Endothelial cell of umbilical vein (primary cell): ENCODE results near the gene MINAR1. TPM values are rescaled to one million over a fixed set of nuclear protein-coding genes. Genes with fewer than 3 reads are reported as not detected.

Experiments
- BruUV-seq: library from RNA; stranded (reverse); fragments of 400-500 nt; replicated peaks from 2 replicates; lab custom pipeline; 2021; lab: Mats Ljungman, UMichigan
- CTCF ChIA-PET: fragments of 300-600, 350-600 bp; sonication (Branson Sonifier 250); formaldehyde crosslinking; loops from one replicate; lab custom pipeline; 2021; ENCODE audit warnings: antibody characterized with exemption, inconsistent platforms; lab: Charles Lee
- POLR2A ChIA-PET: fragments of 300-600, 350-600 bp; sonication (Branson Sonifier 250); formaldehyde crosslinking; loops from one replicate; lab custom pipeline; 2021; ENCODE audit warnings: antibody characterized with exemption, inconsistent platforms; lab: Charles Lee
- DNase-seq: peaks from one replicate; pipeline ENCODE4 v3.0.0-alpha.2; 2011; ENCODE audit warnings: low read depth, low spot score
- FAIRE-seq: peaks from 2 replicates; lab custom pipeline; 2011; peaks lifted over from hg19 to GRCh38; lab: Jason Lieb, UNC
- H2AFZ ChIP-seq: 2 replicates; pipeline ENCODE4 v1.6.0; 2012; ENCODE audit warnings: low read depth, low read length, control low read depth, inconsistent platforms
- H3K27ac ChIP-seq: 2 replicates; pipeline ENCODE4 v1.5.1; 2011; ENCODE audit warnings: low read depth, mild to moderate bottlenecking, control low read depth, low read length, moderate library complexity; ENCODE audit not compliant: insufficient read depth
- H3K27me3 ChIP-seq, 2 experiments: 2 replicates each; pipeline versions ENCODE4 v1.6.0 to v1.6.1; 2011; ENCODE audit warnings: low read length in 2 of 2, mixed read lengths in 1 of 2; ENCODE audit not compliant: control insufficient read depth in 2 of 2, insufficient read depth in 2 of 2
- H3K36me3 ChIP-seq, 2 experiments: 2 replicates in 1 of 2; 3 replicates in 1 of 2; pipeline ENCODE4 v1.5.1; 2011; ENCODE audit warnings: low read length in 2 of 2, mild to moderate bottlenecking in 1 of 2, moderate library complexity in 1 of 2; ENCODE audit not compliant: control insufficient read depth in 2 of 2, insufficient read depth in 2 of 2; ENCODE audit errors: extremely low read depth in 1 of 2
- H3K4me1 ChIP-seq: 3 replicates; pipeline ENCODE4 v1.5.1; 2011; ENCODE audit warnings: mild to moderate bottlenecking, low read length; ENCODE audit not compliant: control insufficient read depth, insufficient read depth; ENCODE audit errors: extremely low read depth
- H3K4me2 ChIP-seq: 2 replicates; pipeline ENCODE4 v1.6.1; 2011; ENCODE audit warnings: low read length, control low read depth, mixed read lengths; ENCODE audit not compliant: insufficient read depth
- H3K4me3 ChIP-seq, 3 experiments: fragments of 200-600 bp in 1 of 3; sonication (generic), shearing (Covaris generic) in 1 of 3; replicated peaks in 1 of 3; 2 replicates each; pipeline ENCODE4 v1.5.1; 2011 to 2016; ENCODE audit warnings: control low read depth in 3 of 3, low read length in 3 of 3, mild to moderate bottlenecking in 2 of 3, inconsistent platforms in 1 of 3, low read depth in 1 of 3, moderate library complexity in 1 of 3; ENCODE audit not compliant: insufficient read depth in 1 of 3
- H3K79me2 ChIP-seq: 2 replicates; pipeline ENCODE4 v1.6.0; 2012; ENCODE audit warnings: low read length, inconsistent platforms; ENCODE audit not compliant: control insufficient read depth, insufficient read depth
- H3K9ac ChIP-seq: replicated peaks from 2 replicates; pipeline ENCODE3; 2011; ENCODE audit warnings: low read length, control low read depth; ENCODE audit not compliant: insufficient read depth; ENCODE audit errors: extremely low read depth
- H3K9me1 ChIP-seq: replicated peaks from 3 replicates; pipeline ENCODE4 v1.6.0; 2011; ENCODE audit warnings: mild to moderate bottlenecking, low read length; ENCODE audit not compliant: control insufficient read depth, insufficient read depth; ENCODE audit errors: extremely low read depth
- H3K9me3 ChIP-seq: replicated peaks from 2 replicates; pipeline ENCODE4 v1.5.1; 2012; ENCODE audit warnings: low read length, inconsistent platforms; ENCODE audit not compliant: control insufficient read depth, insufficient read depth
- H4K20me1 ChIP-seq: replicated peaks from 2 replicates; pipeline ENCODE3; 2011; ENCODE audit warnings: mild to moderate bottlenecking, low read length; ENCODE audit not compliant: control insufficient read depth, insufficient read depth; ENCODE audit errors: extremely low read depth
- EZH2 ChIP-seq: IDR thresholded peaks from 2 replicates; pipeline ENCODE4 v1.6.1; 2012; ENCODE audit warnings: borderline replicate concordance, low read depth, mild to moderate bottlenecking, moderate library complexity, low read length, inconsistent platforms; ENCODE audit not compliant: severe bottlenecking
- FOS ChIP-seq: IDR thresholded peaks from 2 replicates; pipeline ENCODE4 v1.6.1; 2011; ENCODE audit warnings: mild to moderate bottlenecking, low read length, moderate library complexity, borderline replicate concordance; ENCODE audit not compliant: insufficient read depth
- GATA2 ChIP-seq: IDR thresholded peaks from 2 replicates; pipeline ENCODE4 v1.7.0; 2011; ENCODE audit warnings: low read depth, mild to moderate bottlenecking, moderate library complexity, mixed read lengths, low read length; ENCODE audit not compliant: insufficient read length, insufficient read depth
- JUN ChIP-seq: IDR thresholded peaks from 2 replicates; pipeline ENCODE4 v1.6.1; 2011; ENCODE audit warnings: borderline replicate concordance, low read depth; ENCODE audit not compliant: insufficient read length, insufficient read depth
- MYC ChIP-seq: IDR thresholded peaks from one replicate; pipeline ENCODE4 v1.6.1; 2011; ENCODE audit warnings: mild to moderate bottlenecking, low read depth, low read length
- POLR2A ChIP-seq: IDR thresholded peaks from 2 replicates; pipeline ENCODE4 v1.6.1; 2012; ENCODE audit warnings: low read depth, mild to moderate bottlenecking, control low read depth, low read length
- POLR2AphosphoS5 ChIP-seq: IDR thresholded peaks from 2 replicates; pipeline ENCODE4 v1.6.1; 2012; ENCODE audit warnings: low read depth, mild to moderate bottlenecking, control low read depth, low read length, moderate library complexity; ENCODE audit not compliant: insufficient read depth
- dilution Hi-C: fragments of 300-500 bp; cut with MboI; formaldehyde crosslinking; loops from one replicate; pipeline ENCODE4 v1.15.0; 2019; ENCODE audit warnings: low sequenced_read_pairs; ENCODE audit not compliant: extremely low pct_ligation_motif_present
- intact Hi-C: fragments of 100-400 bp; cut with micrococcal nuclease; formaldehyde crosslinking; loops from one replicate; pipeline ENCODE4 v1.10.0; 2022
- polyA plus RNA-seq, 4 experiments: library from polyadenylated mRNA; depleted of rRNA in 3 of 4; stranded (reverse) in 3 of 4; unstranded in 1 of 4; fragments of >200 nt; gene quantifications; 2 replicates each; pipeline versions ENCODE4 v1.2.1 to v1.2.3, GENCODE V29; 2011 to 2012; ENCODE audit warnings: missing spikeins in 1 of 4
- total RNA-seq: library from RNA; stranded (reverse); gene quantifications from 2 replicates; pipeline ENCODE4 v1.2.3, GENCODE V29; 2021
- TF ChIP-seq, protein P1 (sequence below): IDR thresholded peaks from 2 replicates; pipeline ENCODE4 v1.6.1; 2011; ENCODE audit not compliant: insufficient read depth, insufficient read length
- TF ChIP-seq, protein P2 (sequence below), 2 donors: IDR thresholded peaks; 1 replicate in 1 of 2; 2 replicates in 1 of 2; pipeline ENCODE4 v1.5.1; 2011; ENCODE audit warnings: low read length in 2 of 2, mild to moderate bottlenecking in 2 of 2, moderate library complexity in 2 of 2, control low read depth in 1 of 2, inconsistent platforms in 1 of 2, low read depth in 1 of 2; ENCODE audit not compliant: insufficient read depth in 1 of 2; ENCODE audit errors: extremely low read depth in 1 of 2

MINAR1 gene
- total and polyA plus RNA-seq, 2 donors (not counting 3 experiments of a cell fraction or from before 2014, with no cell fraction given): 0.33 to 0.93 TPM

DNA sequence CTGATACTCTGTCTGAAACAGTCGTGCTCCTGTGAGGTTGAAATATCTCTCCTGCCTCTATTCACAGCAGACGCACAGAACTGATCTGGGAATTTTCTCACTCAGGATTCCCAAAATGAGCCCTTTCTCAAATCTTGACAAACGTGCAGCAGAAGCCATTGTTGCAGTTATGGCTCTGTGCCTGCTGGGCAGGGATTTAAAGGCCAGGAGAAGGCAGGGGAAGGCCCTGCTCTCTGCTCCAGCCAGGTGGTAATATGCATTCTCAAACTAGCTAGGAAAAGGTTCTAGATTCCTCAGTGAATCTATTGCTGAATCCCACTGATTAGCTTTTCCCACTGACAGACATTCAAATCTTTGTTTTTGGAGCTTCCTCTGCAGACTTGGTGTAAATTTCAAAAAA lies 2.2 kb downstream of the MINAR1 start:
- Histone ChIP-seq H3K79me2 (no peaks in the 10 kb centered on the region), H3K4me2 (no peak overlapping the region), H3K36me3 (no peaks in the 10 kb centered on the region), H3K4me1 (peaks cover 6% of the 10 kb centered on the region), H3K27me3 (peaks cover 44 to 55% of the 10 kb centered on the region in 2 experiments), H3K9me3 (no peaks in the 10 kb centered on the region), H3K9ac (no peak overlapping the region), H3K4me3 (no peak overlapping the region), H3K27ac (no peak overlapping the region), H4K20me1 (no peaks in the 10 kb centered on the region), H2AFZ (no peak overlapping the region), H3K9me1 (no peaks in the 10 kb centered on the region)
- ChIA-PET POLR2A (no interaction called here), CTCF (interaction anchor here (5.0 kb wide), 1 partner anchor 53 kb away, joined by 31 read pairs; no protein-coding TSS in a partner anchor)
- TF ChIP-seq POLR2A (no peak), GATA2 (no peak), FOS (no peak), JUN (no peak), MYC (no peak), EZH2 (no peak), POLR2AphosphoS5 (no peak)
- TF ChIP-seq, protein P1, sequence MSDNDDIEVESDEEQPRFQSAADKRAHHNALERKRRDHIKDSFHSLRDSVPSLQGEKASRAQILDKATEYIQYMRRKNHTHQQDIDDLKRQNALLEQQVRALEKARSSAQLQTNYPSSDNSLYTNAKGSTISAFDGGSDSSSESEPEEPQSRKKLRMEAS: no peak
- TF ChIP-seq, protein P2, sequence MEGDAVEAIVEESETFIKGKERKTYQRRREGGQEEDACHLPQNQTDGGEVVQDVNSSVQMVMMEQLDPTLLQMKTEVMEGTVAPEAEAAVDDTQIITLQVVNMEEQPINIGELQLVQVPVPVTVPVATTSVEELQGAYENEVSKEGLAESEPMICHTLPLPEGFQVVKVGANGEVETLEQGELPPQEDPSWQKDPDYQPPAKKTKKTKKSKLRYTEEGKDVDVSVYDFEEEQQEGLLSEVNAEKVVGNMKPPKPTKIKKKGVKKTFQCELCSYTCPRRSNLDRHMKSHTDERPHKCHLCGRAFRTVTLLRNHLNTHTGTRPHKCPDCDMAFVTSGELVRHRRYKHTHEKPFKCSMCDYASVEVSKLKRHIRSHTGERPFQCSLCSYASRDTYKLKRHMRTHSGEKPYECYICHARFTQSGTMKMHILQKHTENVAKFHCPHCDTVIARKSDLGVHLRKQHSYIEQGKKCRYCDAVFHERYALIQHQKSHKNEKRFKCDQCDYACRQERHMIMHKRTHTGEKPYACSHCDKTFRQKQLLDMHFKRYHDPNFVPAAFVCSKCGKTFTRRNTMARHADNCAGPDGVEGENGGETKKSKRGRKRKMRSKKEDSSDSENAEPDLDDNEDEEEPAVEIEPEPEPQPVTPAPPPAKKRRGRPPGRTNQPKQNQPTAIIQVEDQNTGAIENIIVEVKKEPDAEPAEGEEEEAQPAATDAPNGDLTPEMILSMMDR (IDR thresholded peaks at IDR 0.05; ENCODE audit: extremely low read depth in 1 of 2, insufficient read depth in 1 of 2, low read depth in 1 of 2, low read length in 2 of 2): no peak
- BruUV-seq: no TSS peak
- DNase-seq (no peak), FAIRE-seq (no peak)
- dilution Hi-C loops: no loop called here
- intact Hi-C loops: no loop called here
